GM23248 (cell line): ENCODE measurements around the gene IQCF6. TPM values are rescaled to one million over a fixed set of nuclear protein-coding genes. Genes with fewer than 3 reads are reported as not detected.
"Not testable (repeated sequence)": the region's sequence is repeated elsewhere in the genome, so short reads cannot be mapped to it uniquely, and the experiment has no call there.

Source experiments
- DNase-seq: peaks from one replicate; pipeline ENCODE4 v3.0.0-alpha.2; 2015
- H2AFZ ChIP-seq: fragments of 200-600 bp; sonication (generic); 2 replicates; pipeline ENCODE4 v1.6.1; 2016; ENCODE audit warnings: antibody characterized with exemption
- H3F3A ChIP-seq: fragments of 200-600 bp; sonication (generic); 2 replicates; pipeline ENCODE4 v1.6.1; 2016; ENCODE audit warnings: mild to moderate bottlenecking, antibody characterized with exemption, mixed run types; ENCODE audit not compliant: insufficient read depth
- H3K27ac ChIP-seq: fragments of 200-600 bp; sonication (generic); 2 replicates; pipeline ENCODE4 v1.5.1; 2016; ENCODE audit warnings: mild to moderate bottlenecking
- H3K27me3 ChIP-seq: fragments of 200-600 bp; sonication (generic); replicated peaks from 2 replicates; pipeline ENCODE4 v1.6.1; 2016; ENCODE audit warnings: mild to moderate bottlenecking; ENCODE audit not compliant: insufficient read depth
- H3K36me3 ChIP-seq: fragments of 200-600 bp; sonication (generic); 2 replicates; pipeline ENCODE4 v1.6.1; 2016; ENCODE audit warnings: low read depth, mild to moderate bottlenecking
- H3K4me1 ChIP-seq: fragments of 200-600 bp; sonication (generic); 2 replicates; pipeline ENCODE4 v1.6.1; 2016; ENCODE audit warnings: mild to moderate bottlenecking; ENCODE audit not compliant: insufficient read depth
- H3K4me2 ChIP-seq: fragments of 200-600 bp; sonication (generic); one replicate; pipeline ENCODE4 v1.6.1; 2016; ENCODE audit warnings: mild to moderate bottlenecking; ENCODE audit not compliant: unreplicated experiment
- H3K4me3 ChIP-seq: fragments of 200-600 bp; sonication (generic); 2 replicates; pipeline ENCODE4 v1.5.1; 2016; ENCODE audit warnings: mild to moderate bottlenecking
- H3K79me2 ChIP-seq: fragments of 200-600 bp; sonication (generic); 2 replicates; pipeline ENCODE4 v1.6.1; 2016; ENCODE audit warnings: mild to moderate bottlenecking; ENCODE audit not compliant: insufficient read depth
- H3K9ac ChIP-seq: fragments of 200-600 bp; sonication (generic); 2 replicates; pipeline ENCODE4 v1.6.1; 2016; ENCODE audit warnings: mild to moderate bottlenecking
- H3K9me2 ChIP-seq: fragments of 200-600 bp; sonication (generic); 2 replicates; pipeline ENCODE4 v1.6.1; 2016; ENCODE audit warnings: mixed run types, mild to moderate bottlenecking, moderate library complexity; ENCODE audit not compliant: insufficient read depth
- H3K9me3 ChIP-seq: fragments of 200-600 bp; sonication (generic); one replicate; pipeline ENCODE4 v1.6.1; 2017; ENCODE audit warnings: low read depth
- H4K20me1 ChIP-seq: fragments of 200-600 bp; sonication (generic); 2 replicates; pipeline ENCODE4 v1.6.0; 2016; ENCODE audit not compliant: insufficient read depth
- EZH2 ChIP-seq: fragments of 200-600 bp; sonication (generic); IDR thresholded peaks from 2 replicates; pipeline ENCODE4 v1.6.1; 2018; ENCODE audit warnings: antibody characterized with exemption, mild to moderate bottlenecking; ENCODE audit not compliant: insufficient read depth, poor library complexity, severe bottlenecking
- EZH2phosphoT487 ChIP-seq: fragments of 200-600 bp; sonication (generic); IDR thresholded peaks from 2 replicates; pipeline ENCODE4 v1.6.1; 2018; ENCODE audit warnings: antibody characterized with exemption, moderate library complexity, mild to moderate bottlenecking, low read depth; ENCODE audit not compliant: insufficient read depth
- WGBS, 2 experiments: methylation state at CpG; one replicate each; pipeline ENCODE4 v1.1.6; 2015 to 2017; ENCODE audit warnings: low lambda C conversion rate in 2 of 2, low coverage in 1 of 2; ENCODE audit errors: missing lambda C conversion rate in 2 of 2; 5-methylcytosine and 5-hydroxymethylcytosine counted together
- in situ Hi-C: fragments of 300-500 bp; cut with MboI; formaldehyde crosslinking; loops from 2 replicates; pipeline ENCODE4 v1.15.0; 2020
- polyA plus RNA-seq: library from polyadenylated mRNA; unstranded; fragments of >200 nt; fragmentation: Nextera tagmentation; extraction: Ambion mirVana; gene quantifications from 2 replicates; pipeline ENCODE4 v1.2.1, GENCODE V29; 2016
- total RNA-seq: library from RNA; depleted of rRNA; stranded (reverse); fragments of >200 nt; shearing (Covaris generic); gene quantifications from 2 replicates; pipeline ENCODE4 v1.2.3, GENCODE V29; 2014

Gene IQCF6
- total and polyA plus RNA-seq, 2 experiments from 2014 or later, result not detected

- Histone ChIP-seq H3K27me3 (0 out of 2 replicates have a peak, but pooled peaks cover 4% of the 10 kb centered on the region), H3K9me2 (no peaks in the 10 kb centered on the region), H2AFZ (no peak overlapping the region), H3K4me2 (no peak overlapping the region), H3F3A (no peaks in the 10 kb centered on the region), H3K9me3 (no peaks in the 10 kb centered on the region), H3K27ac (no peak overlapping the region), H3K4me1 (no peaks in the 10 kb centered on the region), H4K20me1 (no peaks in the 10 kb centered on the region), H3K9ac (no peak overlapping the region), H3K36me3 (no peaks in the 10 kb centered on the region), H3K4me3 (no peak overlapping the region), H3K79me2 (no peaks in the 10 kb centered on the region)
- no peak for DNase-seq
- TF ChIP-seq EZH2 (no peak), EZH2phosphoT487 (no peak)
- 41 to 49% methylated on average over 2 of the region's 2 CpGs for WGBS, 2 experiments
- in situ Hi-C loops, result no loop called here
These were observed 7.2 kb upstream of the IQCF6 start for GRCh38 chr3:51786267-51786666.

GRCh38 chr3:51778554-51778953 is 483 bp downstream of the IQCF6 start:
- no peaks in the 10 kb centered on the region for H3K9me3 ChIP-seq
- no peak overlapping the region for H2AFZ ChIP-seq
- H3K79me2 ChIP-seq, result no peaks in the 10 kb centered on the region
- H3K4me2 ChIP-seq, result no peak overlapping the region
- no peaks in the 10 kb centered on the region for H3F3A ChIP-seq
- H3K9ac ChIP-seq, result no peak overlapping the region
- H3K27me3 ChIP-seq, result no peaks in the 10 kb centered on the region
- no peak for DNase-seq
- H4K20me1 ChIP-seq, result no peaks in the 10 kb centered on the region
- H3K9me2 ChIP-seq, result no peaks in the 10 kb centered on the region
- no peaks in the 10 kb centered on the region for H3K36me3 ChIP-seq
- in situ Hi-C loops, result no loop called here
- no peak overlapping the region for H3K27ac ChIP-seq
- WGBS, 2 experiments, result 69 to 75% methylated on average over 16 to 17 of the region's 17 CpGs
- no peak overlapping the region for H3K4me3 ChIP-seq
- no peaks in the 10 kb centered on the region for H3K4me1 ChIP-seq
- no peak for TF ChIP-seq EZH2
- TF ChIP-seq EZH2phosphoT487, result no peak

- in situ Hi-C loops, result no loop called here
- WGBS, 2 experiments, result 18 to 28% methylated on average over 3 of the region's 3 CpGs
These were observed 1.1 kb downstream of the IQCF6 start for GRCh38 chr3:51777985-51778384.

GRCh38 chr3:51773529-51774056 is 5.4 kb downstream of the IQCF6 start:
- H3K27me3 ChIP-seq, result peaks cover 12% of the 10 kb centered on the region; the same call in 1 of the 2 replicates
- H2AFZ ChIP-seq, result no peak overlapping the region
- no peaks in the 10 kb centered on the region for H3K36me3 ChIP-seq
- no peak overlapping the region for H3K27ac ChIP-seq
- H3K9me2 ChIP-seq, result no peaks in the 10 kb centered on the region
- no peak overlapping the region for H3K4me2 ChIP-seq
- no peaks in the 10 kb centered on the region for H3K9me3 ChIP-seq
- no peak overlapping the region for H3K4me3 ChIP-seq
- TF ChIP-seq EZH2, result no peak
- no peaks in the 10 kb centered on the region for H3K79me2 ChIP-seq
- no peak overlapping the region for H3K9ac ChIP-seq
- DNase-seq, result no peak
- no peaks in the 10 kb centered on the region for H3F3A ChIP-seq
- H4K20me1 ChIP-seq, result no peaks in the 10 kb centered on the region
- 16 to 20% methylated on average over 4 of the region's 4 CpGs for WGBS, 2 experiments
- H3K4me1 ChIP-seq, result no peaks in the 10 kb centered on the region
- in situ Hi-C loops, result no loop called here

More at GRCh38 chr3:51777985-51778384, 1.1 kb downstream of the IQCF6 start:
- Histone ChIP-seq H3K27ac (no peak overlapping the region), H4K20me1 (no peaks in the 10 kb centered on the region), H3F3A (no peaks in the 10 kb centered on the region), H3K4me3 (no peak overlapping the region), H3K4me1 (no peaks in the 10 kb centered on the region), H3K36me3 (no peaks in the 10 kb centered on the region), H2AFZ (no peak overlapping the region), H3K27me3 (no peaks in the 10 kb centered on the region), H3K79me2 (no peaks in the 10 kb centered on the region), H3K9me2 (no peaks in the 10 kb centered on the region), H3K9me3 (no peaks in the 10 kb centered on the region), H3K9ac (no peak overlapping the region), H3K4me2 (no peak overlapping the region)
- no peak for DNase-seq
- no peak for TF ChIP-seq EZH2

- Histone ChIP-seq H3K4me3 (no peak overlapping the region), H4K20me1 (no peaks in the 10 kb centered on the region), H3K4me1 (no peaks in the 10 kb centered on the region), H3K4me2 (no peak overlapping the region), H3K27me3 (0 out of 2 replicates have a peak, but pooled peaks cover 9% of the 10 kb centered on the region), H3K79me2 (no peaks in the 10 kb centered on the region), H3K27ac (no peak overlapping the region), H2AFZ (no peak overlapping the region), H3K9ac (no peak overlapping the region), H3K9me3 (no peaks in the 10 kb centered on the region), H3F3A (no peaks in the 10 kb centered on the region), H3K36me3 (no peaks in the 10 kb centered on the region), H3K9me2 (no peaks in the 10 kb centered on the region)
- no peak for DNase-seq
- TF ChIP-seq EZH2, result no peak
- TF ChIP-seq EZH2phosphoT487, result no peak
- in situ Hi-C loops, result no loop called here
These were observed 19.8 kb downstream of the IQCF6 start for GRCh38 chr3:51759203-51759602.

GRCh38 chr3:51753763-51754750 is 25.0 kb downstream of the IQCF6 start:
- DNase-seq, H3K9ac ChIP-seq, H3K4me2 ChIP-seq, H3K27ac ChIP-seq, in situ Hi-C loops, H3K4me3 ChIP-seq, H3K9me3 ChIP-seq, H3F3A ChIP-seq, H3K4me1 ChIP-seq, H2AFZ ChIP-seq, H3K9me2 ChIP-seq, H4K20me1 ChIP-seq, H3K36me3 ChIP-seq, H3K79me2 ChIP-seq: not testable (repeated sequence)
- 20 to 21% methylated on average over 13 of the region's 13 CpGs for WGBS, 2 experiments
- 0 out of 2 replicates have a peak, but pooled peaks cover 15% of the 10 kb centered on the region for H3K27me3 ChIP-seq
